Esophagus muscularis mucosa (tissue), 3 donors: ENCODE measurements around the gene ARHGAP8.

Experiments used
- CTCF ChIP-seq, 3 experiments: fragments of 200-600 bp in 2 of 3; fragments of 450-650 bp in 1 of 3; sonication (generic) in 2 of 3; IDR thresholded peaks; one replicate each; pipeline ENCODE4 v1.5.1; 2017 to 2019; ENCODE audit warnings: antibody characterized with exemption in 3 of 3, mild to moderate bottlenecking in 2 of 3, moderate library complexity in 1 of 3
- POLR2AphosphoS5 ChIP-seq, 2 donors: sonication (generic); formaldehyde crosslinking; IDR thresholded peaks; one replicate each; pipeline ENCODE4 v1.6.1; 2017; ENCODE audit warnings: antibody characterized with exemption in 2 of 2

DNA sequence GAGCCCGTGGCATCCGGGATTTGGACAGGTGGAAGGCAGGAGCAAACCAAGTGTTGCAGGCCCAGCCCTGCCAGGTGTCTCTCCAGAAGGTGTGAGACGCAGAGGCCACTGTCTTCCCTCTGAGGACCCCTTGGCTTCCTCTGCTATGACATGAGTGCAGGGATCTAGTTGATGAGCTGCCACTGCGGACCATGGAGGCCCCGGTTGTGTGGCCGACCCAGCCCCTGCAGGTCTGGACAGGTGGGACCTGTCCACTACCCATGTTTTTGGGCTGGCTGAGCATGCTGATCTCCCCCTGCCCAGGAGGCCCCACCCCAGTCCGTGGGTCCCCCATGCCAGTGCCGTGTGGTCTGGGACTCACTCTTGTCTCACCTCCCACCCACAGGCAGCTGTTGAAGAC is 27.5 kb upstream of the ARHGAP8 start:
- TF ChIP-seq CTCF (IDR thresholded peaks at IDR 0.05) (no peak), POLR2AphosphoS5 (IDR thresholded peaks at IDR 0.05) (no peak)
